ENCODE results near the gene CYB561. TPM values are rescaled to one million over a fixed set of nuclear protein-coding genes. Genes with fewer than 3 reads are reported as not detected.
A peak's percentile ranks its signal among the peaks of the same experiment; 100 is the strongest.

CYB561 gene
- total and polyA plus RNA-seq, 4 experiments from 2014 or later, result 34.1 to 83.7 (median 61.6) TPM

GRCh38 chr17:63405741-63406261 lies 40.3 kb downstream of the CYB561 start:
- Histone ChIP-seq H3K36me3 (ENCODE audit: insufficient read depth, low read length) (no peaks in the 10 kb centered on the region), H3K4me3 (ENCODE audit: low read length in 2 of 2) (no peak overlapping the region), H3K4me1 (ENCODE audit: insufficient read depth, low read length) (peaks cover 5% of the 10 kb centered on the region), H3K27ac (ENCODE audit: low read depth, low read length) (no peak overlapping the region), H3K27me3 (ENCODE audit: insufficient read depth, low read length) (no peaks in the 10 kb centered on the region), H3K9me3 (ENCODE audit: control insufficient read depth in 1 of 2, low read length in 2 of 2) (no peaks in the 10 kb centered on the region)
- H3K27ac Mint-ChIP-seq, result peak overlapping the region in 2 of 7 donors; percentile 29 to 42
- intact Hi-C loops (cut with micrococcal nuclease), result loop anchor here (1.0 to 10.0 kb wide), 4 partner anchors 74 to 854 kb away; no protein-coding TSS in a partner anchor
- no peaks in the 10 kb centered on the region for H3K27me3 Mint-ChIP-seq
- H3K4me1 Mint-ChIP-seq, result peaks cover 2 to 9% (median 7%) of the 10 kb centered on the region in 4 donors
- peak in 4 of 5 donors; percentile 20 to 40 (median 30) for DNase-seq
- POLR2A ChIA-PET (ENCODE audit: partially characterized antibody), result no interaction called here
- no peak overlapping the region for H3K4me3 Mint-ChIP-seq
- peaks cover 10 to 15% of the 10 kb centered on the region in 2 donors for H3K36me3 Mint-ChIP-seq
- CTCF ChIA-PET (ENCODE audit: partially characterized antibody), result interaction anchor here (1.0 to 4.3 kb wide), 23 partner anchors 8 to 984 kb away, joined by 3 to 50 read pairs (median 7); no protein-coding TSS in a partner anchor
- no peaks in the 10 kb centered on the region for H3K9me3 Mint-ChIP-seq

- Histone ChIP-seq H3K27me3 (ENCODE audit: insufficient read depth, low read length) (no peaks in the 10 kb centered on the region), H3K36me3 (ENCODE audit: insufficient read depth, low read length) (no peaks in the 10 kb centered on the region), H3K27ac (ENCODE audit: low read depth, low read length) (no peak overlapping the region), H3K4me3 (ENCODE audit: low read length in 2 of 2) (no peak overlapping the region), H3K9me3 (ENCODE audit: control insufficient read depth in 1 of 2, low read length in 2 of 2) (no peaks in the 10 kb centered on the region), H3K4me1 (ENCODE audit: insufficient read depth, low read length) (peaks cover 5% of the 10 kb centered on the region)
- Mint-ChIP-seq H3K4me3 (no peak overlapping the region), H3K9me3 (no peaks in the 10 kb centered on the region), H3K27ac (no peak overlapping the region), H3K27me3 (no peaks in the 10 kb centered on the region), H3K4me1 (peaks cover 2 to 9% (median 7%) of the 10 kb centered on the region in 4 donors), H3K36me3 (peaks cover 11 to 15% of the 10 kb centered on the region in 2 donors)
- CTCF ChIA-PET (ENCODE audit: partially characterized antibody), result no interaction called here
- POLR2A ChIA-PET (ENCODE audit: partially characterized antibody), result no interaction called here
- DNase-seq, result no peak
- intact Hi-C loops (cut with micrococcal nuclease), result loop anchor here (5.0 to 10.0 kb wide), 2 partner anchors 410 to 853 kb away; no protein-coding TSS in a partner anchor
These were observed 41.1 kb downstream of the CYB561 start for GRCh38 chr17:63405020-63405419.

- ChIA-PET CTCF (ENCODE audit: partially characterized antibody) (interaction anchor here (1.4 to 1.6 kb wide), 2 partner anchors 10 to 11 kb away, joined by 3 to 5 read pairs; no protein-coding TSS in a partner anchor), POLR2A (ENCODE audit: partially characterized antibody) (no interaction called here)
- Histone ChIP-seq H3K36me3 (ENCODE audit: insufficient read depth, low read length) (no peaks in the 10 kb centered on the region), H3K27me3 (ENCODE audit: insufficient read depth, low read length) (no peaks in the 10 kb centered on the region), H3K9me3 (ENCODE audit: control insufficient read depth in 1 of 2, low read length in 2 of 2) (no peaks in the 10 kb centered on the region), H3K27ac (ENCODE audit: low read depth, low read length) (no peak overlapping the region), H3K4me1 (ENCODE audit: insufficient read depth, low read length) (peaks cover 5% of the 10 kb centered on the region), H3K4me3 (ENCODE audit: low read length in 2 of 2) (no peak overlapping the region)
- Mint-ChIP-seq H3K4me1 (peaks cover 2 to 11% (median 8%) of the 10 kb centered on the region in 4 donors), H3K9me3 (no peaks in the 10 kb centered on the region), H3K27ac (no peak overlapping the region), H3K36me3 (peaks cover 17 to 19% of the 10 kb centered on the region in 2 donors), H3K4me3 (no peak overlapping the region), H3K27me3 (no peaks in the 10 kb centered on the region)
- intact Hi-C loops (cut with micrococcal nuclease), result loop anchor here (10.0 kb wide), 1 partner anchor 408 kb away; no protein-coding TSS in a partner anchor
- DNase-seq, result no peak
These were observed 43.5 kb downstream of the CYB561 start for GRCh38 chr17:63402431-63403212.

- Mint-ChIP-seq H3K4me3 (no peak overlapping the region), H3K36me3 (peaks cover 25 to 26% of the 10 kb centered on the region in 2 donors), H3K4me1 (peaks cover 0 to 3% (median 0%) of the 10 kb centered on the region in 4 donors), H3K9me3 (no peaks in the 10 kb centered on the region), H3K27me3 (no peaks in the 10 kb centered on the region), H3K27ac (no peak overlapping the region)
- no peaks in the 10 kb centered on the region for H3K4me1 ChIP-seq (ENCODE audit: insufficient read depth, low read length)
- H3K27me3 ChIP-seq (ENCODE audit: insufficient read depth, low read length), result no peaks in the 10 kb centered on the region
- H3K27ac ChIP-seq (ENCODE audit: low read depth, low read length), result no peak overlapping the region
- POLR2A ChIA-PET (ENCODE audit: partially characterized antibody), result no interaction called here
- no peaks in the 10 kb centered on the region for H3K9me3 ChIP-seq (ENCODE audit: control insufficient read depth in 1 of 2, low read length in 2 of 2)
- CTCF ChIA-PET (ENCODE audit: partially characterized antibody), result no interaction called here
- DNase-seq, result no peak
- H3K36me3 ChIP-seq (ENCODE audit: insufficient read depth, low read length), result no peaks in the 10 kb centered on the region
- no peak overlapping the region for H3K4me3 ChIP-seq (ENCODE audit: low read length in 2 of 2)
- intact Hi-C loops (cut with micrococcal nuclease), result loop anchor here (10.0 kb wide), 1 partner anchor 405 kb away; no protein-coding TSS in a partner anchor
These were observed 46.2 kb downstream of the CYB561 start for GRCh38 chr17:63399856-63400255.

DNA sequence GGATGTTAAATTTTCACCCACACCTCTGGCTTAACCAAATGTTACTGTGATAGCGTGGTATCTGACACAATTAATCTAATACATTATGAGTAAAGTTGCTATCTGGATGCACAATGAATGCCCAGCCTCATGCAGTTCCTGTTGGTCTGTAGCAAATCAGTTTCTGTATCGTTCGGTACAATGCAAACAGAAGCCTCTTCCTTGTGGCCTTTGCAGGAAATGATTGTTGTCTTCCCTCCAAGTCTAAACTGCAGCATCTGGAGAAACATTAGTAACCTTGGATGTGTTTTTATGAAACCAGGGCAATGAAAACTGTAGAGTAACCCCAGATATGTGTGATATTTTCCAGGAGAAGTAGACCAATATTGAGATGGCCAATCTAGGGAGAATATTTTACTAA lies 46.8 kb downstream of the CYB561 start:
- H3K4me3 Mint-ChIP-seq, result no peak overlapping the region
- no peaks in the 10 kb centered on the region for H3K27me3 Mint-ChIP-seq
- Histone ChIP-seq H3K27me3 (ENCODE audit: insufficient read depth, low read length) (no peaks in the 10 kb centered on the region), H3K27ac (ENCODE audit: low read depth, low read length) (no peak overlapping the region), H3K36me3 (ENCODE audit: insufficient read depth, low read length) (no peaks in the 10 kb centered on the region), H3K4me3 (ENCODE audit: low read length in 2 of 2) (no peak overlapping the region), H3K9me3 (ENCODE audit: control insufficient read depth in 1 of 2, low read length in 2 of 2) (no peaks in the 10 kb centered on the region), H3K4me1 (ENCODE audit: insufficient read depth, low read length) (no peaks in the 10 kb centered on the region)
- ChIA-PET POLR2A (ENCODE audit: partially characterized antibody) (no interaction called here), CTCF (ENCODE audit: partially characterized antibody) (no interaction called here)
- intact Hi-C loops (cut with micrococcal nuclease), result no loop called here
- DNase-seq, result no peak
- peaks cover 0 to 3% (median 0%) of the 10 kb centered on the region in 4 donors for H3K4me1 Mint-ChIP-seq
- H3K9me3 Mint-ChIP-seq, result no peaks in the 10 kb centered on the region
- H3K36me3 Mint-ChIP-seq, result peaks cover 28 to 29% of the 10 kb centered on the region in 2 donors
- H3K27ac Mint-ChIP-seq, result no peak overlapping the region

DNA sequence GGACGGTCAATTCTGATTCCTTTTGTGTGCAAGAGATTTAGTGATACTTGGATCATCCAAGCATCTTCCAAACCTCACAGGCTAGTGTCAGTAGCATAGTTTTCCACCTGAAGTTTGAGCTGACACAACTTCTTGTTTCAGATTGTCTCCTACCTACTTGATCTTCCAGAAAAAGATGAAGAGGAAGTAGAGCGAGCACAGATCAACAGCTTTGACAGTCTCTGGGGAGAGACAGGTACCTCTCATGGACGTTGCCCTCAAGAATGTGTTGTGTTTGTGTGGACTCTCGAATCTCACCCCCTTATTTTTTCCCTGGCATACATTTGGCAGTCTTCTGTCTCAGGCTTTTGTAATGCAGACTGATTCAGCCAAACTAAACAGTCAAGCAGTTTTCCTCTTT lies 47.4 kb downstream of the CYB561 start:
- no peaks in the 10 kb centered on the region for H3K36me3 ChIP-seq (ENCODE audit: insufficient read depth, low read length)
- H3K4me3 Mint-ChIP-seq, result no peak overlapping the region
- H3K27me3 ChIP-seq (ENCODE audit: insufficient read depth, low read length), result no peaks in the 10 kb centered on the region
- no peak overlapping the region for H3K4me3 ChIP-seq (ENCODE audit: low read length in 2 of 2)
- no peak for DNase-seq
- H3K27ac ChIP-seq (ENCODE audit: low read depth, low read length), result no peak overlapping the region
- intact Hi-C loops (cut with micrococcal nuclease), result no loop called here
- H3K36me3 Mint-ChIP-seq, result peaks cover 28 to 33% of the 10 kb centered on the region in 2 donors
- POLR2A ChIA-PET (ENCODE audit: partially characterized antibody), result no interaction called here
- no peaks in the 10 kb centered on the region for H3K9me3 Mint-ChIP-seq
- H3K4me1 Mint-ChIP-seq, result peaks cover 0 to 3% (median 0%) of the 10 kb centered on the region in 4 donors
- CTCF ChIA-PET (ENCODE audit: partially characterized antibody), result interaction anchor here (0.7 to 1.6 kb wide), 2 partner anchors 8 to 88 kb away, joined by 3 to 10 read pairs; no protein-coding TSS in a partner anchor
- H3K9me3 ChIP-seq (ENCODE audit: control insufficient read depth in 1 of 2, low read length in 2 of 2), result no peaks in the 10 kb centered on the region
- no peaks in the 10 kb centered on the region for H3K27me3 Mint-ChIP-seq
- no peak overlapping the region for H3K27ac Mint-ChIP-seq
- H3K4me1 ChIP-seq (ENCODE audit: insufficient read depth, low read length), result no peaks in the 10 kb centered on the region

DNA sequence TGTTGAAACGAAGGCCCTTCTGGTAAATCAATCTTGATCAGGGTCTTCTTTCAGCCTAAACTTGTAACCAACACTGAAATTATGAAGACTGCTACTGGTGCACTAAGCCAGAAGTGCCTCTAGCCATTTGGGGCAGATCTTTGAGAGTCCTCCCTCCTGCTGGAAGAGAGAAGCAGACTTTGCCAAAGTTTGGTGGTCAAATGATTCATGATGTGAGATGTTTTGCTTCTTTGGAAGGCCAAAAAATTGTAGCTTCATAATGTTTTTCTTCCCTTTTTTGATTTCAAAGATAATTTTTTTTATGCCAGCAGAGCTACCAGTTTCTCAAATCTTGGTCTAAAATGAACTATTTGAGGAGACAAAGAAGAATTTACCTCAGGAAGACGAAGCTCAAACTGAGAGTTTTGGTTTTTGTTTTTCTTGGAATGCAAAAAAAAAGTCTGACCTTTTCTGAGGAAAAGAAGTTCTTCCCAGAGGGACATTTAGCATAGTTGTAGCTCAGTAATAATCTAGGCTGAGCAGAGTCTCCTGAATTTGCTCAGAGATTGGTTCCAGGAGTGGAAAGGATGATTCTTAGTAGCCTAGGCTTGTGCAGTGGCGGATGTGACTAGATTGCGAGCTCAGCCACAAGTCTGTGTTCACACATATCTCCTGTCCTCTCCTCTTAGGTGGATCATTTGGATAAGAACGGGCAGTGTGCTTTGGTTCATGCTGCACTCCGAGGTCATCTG lies 50.9 kb downstream of the CYB561 start:
- Histone ChIP-seq H3K27me3 (ENCODE audit: insufficient read depth, low read length) (no peaks in the 10 kb centered on the region), H3K36me3 (ENCODE audit: insufficient read depth, low read length) (no peaks in the 10 kb centered on the region), H3K4me1 (ENCODE audit: insufficient read depth, low read length) (no peaks in the 10 kb centered on the region), H3K27ac (ENCODE audit: low read depth, low read length) (no peak overlapping the region), H3K9me3 (ENCODE audit: control insufficient read depth in 1 of 2, low read length in 2 of 2) (no peaks in the 10 kb centered on the region), H3K4me3 (ENCODE audit: low read length in 2 of 2) (no peak overlapping the region)
- Mint-ChIP-seq H3K27me3 (no peaks in the 10 kb centered on the region), H3K9me3 (no peaks in the 10 kb centered on the region), H3K4me1 (peaks cover 0 to 3% (median 0%) of the 10 kb centered on the region in 4 donors), H3K36me3 (peaks cover 27 to 41% of the 10 kb centered on the region in 2 donors), H3K27ac (no peak overlapping the region), H3K4me3 (no peak overlapping the region)
- POLR2A ChIA-PET (ENCODE audit: partially characterized antibody), result no interaction called here
- CTCF ChIA-PET (ENCODE audit: partially characterized antibody), result interaction anchor here (1.1 kb wide), 1 partner anchor 11 kb away, joined by 6 read pairs; no protein-coding TSS in a partner anchor
- DNase-seq, result no peak
- intact Hi-C loops (cut with micrococcal nuclease), result no loop called here
